GM12878 (cell line): Measurements from ENCODE around the gene EPS8L1. TPM values are rescaled to one million over a fixed set of nuclear protein-coding genes. Genes with fewer than 3 reads are reported as not detected.

ENCODE experiments used
- BACH1 ChIP-seq: fragments of 450-650 bp; IDR thresholded peaks from 2 replicates; pipeline ENCODE4 v1.6.1; 2017; ENCODE audit warnings: mild to moderate bottlenecking, borderline replicate concordance
- CREB1 ChIP-seq: IDR thresholded peaks from 2 replicates; pipeline ENCODE4 v1.6.1; 2012; ENCODE audit warnings: low read depth, mild to moderate bottlenecking, inconsistent platforms
- GABPA ChIP-seq: IDR thresholded peaks from 2 replicates; pipeline ENCODE4 v1.6.1; 2014; ENCODE audit warnings: antibody characterized with exemption, low read depth, mild to moderate bottlenecking, inconsistent platforms
- HDAC2 ChIP-seq: fragments of 200-600 bp; sonication (generic); IDR thresholded peaks from 2 replicates; pipeline ENCODE4 v1.6.1; 2017
- IKZF1 ChIP-seq: fragments of 450-650 bp; conservative IDR thresholded peaks from 2 replicates; pipeline ENCODE4 v1.6.1; 2017; ENCODE audit warnings: antibody characterized with exemption, mild to moderate bottlenecking
- MEF2B ChIP-seq: fragments of 450-650 bp; IDR thresholded peaks from 2 replicates; pipeline ENCODE4 v1.6.1; 2018; ENCODE audit warnings: mild to moderate bottlenecking, moderate library complexity; ENCODE audit not compliant: partially characterized antibody, poor library complexity, severe bottlenecking
- RAD51 ChIP-seq: fragments of 450-650 bp; IDR thresholded peaks from 2 replicates; pipeline ENCODE4 v1.6.1; 2016; ENCODE audit warnings: moderate library complexity, mild to moderate bottlenecking, inconsistent platforms
- SPI1 ChIP-seq: IDR thresholded peaks from 2 replicates; pipeline ENCODE4 v1.6.1; 2011; ENCODE audit warnings: low read depth, mild to moderate bottlenecking, low read length, moderate library complexity, borderline replicate concordance; ENCODE audit not compliant: insufficient read depth
- SRF ChIP-seq, 2 experiments: IDR thresholded peaks; 2 replicates each; pipeline ENCODE4 v1.6.1; 2011; ENCODE audit warnings: low read depth in 2 of 2, low read length in 2 of 2, mild to moderate bottlenecking in 1 of 2, moderate library complexity in 1 of 2
- TAF1 ChIP-seq: IDR thresholded peaks from 2 replicates; pipeline ENCODE4 v1.6.1; 2011; ENCODE audit warnings: mild to moderate bottlenecking, low read depth, low read length, borderline replicate concordance
- USF2 ChIP-seq: IDR thresholded peaks from 2 replicates; pipeline ENCODE4 v1.6.1; 2011; ENCODE audit warnings: low read depth, low read length, improper control_type of control experiment, borderline replicate concordance
- YY1 ChIP-seq: IDR thresholded peaks from 2 replicates; pipeline ENCODE4 v1.6.1; 2011; ENCODE audit warnings: low read depth, mild to moderate bottlenecking, low read length
- ZNF592 ChIP-seq: fragments of 450-650 bp; IDR thresholded peaks from 2 replicates; pipeline ENCODE4 v1.6.1; 2017; ENCODE audit warnings: mild to moderate bottlenecking, moderate library complexity
- polyA plus RNA-seq, 11 experiments: library from polyadenylated mRNA; depleted of rRNA in 4 of 11; unstranded in 6 of 11; stranded (reverse) in 5 of 11; fragments of >200 nt; fragmentation: Nextera tagmentation in 4 of 11; fragmentation: Illumina TruSeq in 1 of 11; extraction: Ambion mirVana in 4 of 11; extraction: Trizol in 1 of 11; gene quantifications; 1 replicate in 1 of 11; 2 replicates in 10 of 11; pipeline versions ENCODE4 v1.2.1 to v1.2.3, GENCODE V29; 2011 to 2016; ENCODE audit warnings: inconsistent platforms in 2 of 11, missing spikeins in 2 of 11, low read depth in 1 of 11
- total RNA-seq, 4 experiments: library from RNA; depleted of rRNA in 3 of 4; stranded (reverse); fragments of >200 nt in 3 of 4; fragmentation: Illumina TruSeq in 1 of 4; extraction: Trizol in 1 of 4; gene quantifications; 2 replicates each; pipeline versions ENCODE4 v1.2.1 to v1.2.3, GENCODE V29; 2013 to 2021
- TF ChIP-seq, protein P1 (sequence below): IDR thresholded peaks from 2 replicates; pipeline ENCODE4 v1.6.1; 2012; ENCODE audit warnings: improper control_type of control experiment, low read depth, low read length; ENCODE audit not compliant: insufficient replicate concordance
- TF ChIP-seq, protein P2 (sequence below): IDR thresholded peaks from 2 replicates; pipeline ENCODE4 v1.6.1; 2012; ENCODE audit warnings: low read depth, low read length, improper control_type of control experiment
- TF ChIP-seq, protein P3 (sequence below): fragments of 450-650 bp; IDR thresholded peaks from 2 replicates; pipeline ENCODE4 v1.6.1; 2014; ENCODE audit warnings: mild to moderate bottlenecking
- TF ChIP-seq, protein P4 (sequence below): IDR thresholded peaks from 2 replicates; pipeline ENCODE4 v1.6.1; 2011; ENCODE audit warnings: low read depth, mild to moderate bottlenecking, low read length, moderate library complexity, borderline replicate concordance; ENCODE audit errors: extremely low read depth

The EPS8L1 gene
- total and polyA plus RNA-seq, 10 of the 15 experiments (the other 5 are each of a cell fraction or from before 2014, with no cell fraction given): 0.68 to 2.2 (median 0.96) TPM; not detected in 2

DNA sequence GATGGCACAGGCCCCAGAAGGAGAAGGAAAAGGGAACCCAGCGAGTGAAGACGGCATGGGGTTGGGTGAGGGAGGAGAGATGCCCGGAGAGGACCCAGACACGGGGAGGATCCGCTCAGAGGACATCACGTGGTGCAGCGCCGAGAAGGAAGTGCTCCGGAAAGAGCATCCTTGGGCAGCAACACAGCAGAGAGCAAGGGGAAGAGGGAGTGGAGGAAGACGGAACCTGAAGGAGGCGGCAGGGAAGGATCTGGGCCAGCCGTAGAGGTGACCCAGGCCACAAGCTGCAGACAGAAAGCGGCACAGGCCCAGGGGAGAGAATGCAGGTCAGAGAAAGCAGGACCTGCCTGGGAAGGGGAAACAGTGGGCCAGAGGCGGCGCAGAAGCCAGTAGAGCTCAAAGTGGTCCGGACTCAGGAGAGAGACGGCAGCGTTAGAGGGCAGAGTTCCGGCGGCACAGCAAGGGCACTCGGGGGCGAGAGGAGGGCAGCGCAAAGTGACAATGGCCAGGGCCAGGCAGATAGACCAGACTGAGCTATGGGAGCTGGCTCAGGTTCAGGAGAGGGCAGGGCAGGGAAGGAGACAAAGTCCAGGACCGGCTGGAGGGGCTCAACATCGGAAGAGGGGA lies 40.7 kb downstream of the EPS8L1 start (continued):
- TF ChIP-seq, protein P1, sequence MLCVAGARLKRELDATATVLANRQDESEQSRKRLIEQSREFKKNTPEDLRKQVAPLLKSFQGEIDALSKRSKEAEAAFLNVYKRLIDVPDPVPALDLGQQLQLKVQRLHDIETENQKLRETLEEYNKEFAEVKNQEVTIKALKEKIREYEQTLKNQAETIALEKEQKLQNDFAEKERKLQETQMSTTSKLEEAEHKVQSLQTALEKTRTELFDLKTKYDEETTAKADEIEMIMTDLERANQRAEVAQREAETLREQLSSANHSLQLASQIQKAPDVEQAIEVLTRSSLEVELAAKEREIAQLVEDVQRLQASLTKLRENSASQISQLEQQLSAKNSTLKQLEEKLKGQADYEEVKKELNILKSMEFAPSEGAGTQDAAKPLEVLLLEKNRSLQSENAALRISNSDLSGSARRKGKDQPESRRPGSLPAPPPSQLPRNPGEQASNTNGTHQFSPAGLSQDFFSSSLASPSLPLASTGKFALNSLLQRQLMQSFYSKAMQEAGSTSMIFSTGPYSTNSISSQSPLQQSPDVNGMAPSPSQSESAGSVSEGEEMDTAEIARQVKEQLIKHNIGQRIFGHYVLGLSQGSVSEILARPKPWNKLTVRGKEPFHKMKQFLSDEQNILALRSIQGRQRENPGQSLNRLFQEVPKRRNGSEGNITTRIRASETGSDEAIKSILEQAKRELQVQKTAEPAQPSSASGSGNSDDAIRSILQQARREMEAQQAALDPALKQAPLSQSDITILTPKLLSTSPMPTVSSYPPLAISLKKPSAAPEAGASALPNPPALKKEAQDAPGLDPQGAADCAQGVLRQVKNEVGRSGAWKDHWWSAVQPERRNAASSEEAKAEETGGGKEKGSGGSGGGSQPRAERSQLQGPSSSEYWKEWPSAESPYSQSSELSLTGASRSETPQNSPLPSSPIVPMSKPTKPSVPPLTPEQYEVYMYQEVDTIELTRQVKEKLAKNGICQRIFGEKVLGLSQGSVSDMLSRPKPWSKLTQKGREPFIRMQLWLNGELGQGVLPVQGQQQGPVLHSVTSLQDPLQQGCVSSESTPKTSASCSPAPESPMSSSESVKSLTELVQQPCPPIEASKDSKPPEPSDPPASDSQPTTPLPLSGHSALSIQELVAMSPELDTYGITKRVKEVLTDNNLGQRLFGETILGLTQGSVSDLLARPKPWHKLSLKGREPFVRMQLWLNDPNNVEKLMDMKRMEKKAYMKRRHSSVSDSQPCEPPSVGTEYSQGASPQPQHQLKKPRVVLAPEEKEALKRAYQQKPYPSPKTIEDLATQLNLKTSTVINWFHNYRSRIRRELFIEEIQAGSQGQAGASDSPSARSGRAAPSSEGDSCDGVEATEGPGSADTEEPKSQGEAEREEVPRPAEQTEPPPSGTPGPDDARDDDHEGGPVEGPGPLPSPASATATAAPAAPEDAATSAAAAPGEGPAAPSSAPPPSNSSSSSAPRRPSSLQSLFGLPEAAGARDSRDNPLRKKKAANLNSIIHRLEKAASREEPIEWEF: no peak
- TF ChIP-seq RAD51: peak; percentile 95
- TF ChIP-seq, protein P2, sequence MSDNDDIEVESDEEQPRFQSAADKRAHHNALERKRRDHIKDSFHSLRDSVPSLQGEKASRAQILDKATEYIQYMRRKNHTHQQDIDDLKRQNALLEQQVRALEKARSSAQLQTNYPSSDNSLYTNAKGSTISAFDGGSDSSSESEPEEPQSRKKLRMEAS: peak; percentile 62; the same call in 1 of the 2 replicates
- peak; percentile 61 for TF ChIP-seq IKZF1
- TF ChIP-seq, protein P3, sequence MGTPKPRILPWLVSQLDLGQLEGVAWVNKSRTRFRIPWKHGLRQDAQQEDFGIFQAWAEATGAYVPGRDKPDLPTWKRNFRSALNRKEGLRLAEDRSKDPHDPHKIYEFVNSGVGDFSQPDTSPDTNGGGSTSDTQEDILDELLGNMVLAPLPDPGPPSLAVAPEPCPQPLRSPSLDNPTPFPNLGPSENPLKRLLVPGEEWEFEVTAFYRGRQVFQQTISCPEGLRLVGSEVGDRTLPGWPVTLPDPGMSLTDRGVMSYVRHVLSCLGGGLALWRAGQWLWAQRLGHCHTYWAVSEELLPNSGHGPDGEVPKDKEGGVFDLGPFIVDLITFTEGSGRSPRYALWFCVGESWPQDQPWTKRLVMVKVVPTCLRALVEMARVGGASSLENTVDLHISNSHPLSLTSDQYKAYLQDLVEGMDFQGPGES: no peak
- no peak for TF ChIP-seq MEF2B
- no peak for TF ChIP-seq CREB1
- TF ChIP-seq SPI1: peak; percentile 70; the same call in 1 of the 2 replicates
- no peak for TF ChIP-seq TAF1
- TF ChIP-seq SRF (IDR thresholded peaks at IDR 0.05; ENCODE audit: low read depth in 2 of 2, low read length in 2 of 2): peak; percentile 75 to 82; a peak in 2 of 4 replicates
- no peak for TF ChIP-seq HDAC2
- TF ChIP-seq ZNF592: no peak
- no peak for TF ChIP-seq YY1
- TF ChIP-seq BACH1: no peak
- peak; percentile 67 for TF ChIP-seq GABPA
- TF ChIP-seq, protein P4, sequence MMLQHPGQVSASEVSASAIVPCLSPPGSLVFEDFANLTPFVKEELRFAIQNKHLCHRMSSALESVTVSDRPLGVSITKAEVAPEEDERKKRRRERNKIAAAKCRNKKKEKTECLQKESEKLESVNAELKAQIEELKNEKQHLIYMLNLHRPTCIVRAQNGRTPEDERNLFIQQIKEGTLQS: peak; percentile 66; the same call in 1 of the 2 replicates
- peak; percentile 79 for TF ChIP-seq USF2
